ENCODE results near the gene SULF2.

GRCh38 chr20:47724910-47725247, 60.4 kb downstream of the SULF2 start:
- TF ChIP-seq POLR2A (IDR thresholded peaks at IDR 0.05): no peak
- TF ChIP-seq CTCF (IDR thresholded peaks at IDR 0.05): no peak
